ENCODE data around the gene PAK1. TPM values are rescaled to one million over a fixed set of nuclear protein-coding genes. Genes with fewer than 3 reads are reported as not detected.
A peak's percentile ranks its signal among the peaks of the same experiment; 100 is the strongest.

PAK1 gene
- total and polyA plus RNA-seq, 10 of the 15 experiments (the other 5 are each of a cell fraction or from before 2014, with no cell fraction given) = 43.8 to 321 (median 110) TPM

- H4K20me1 ChIP-seq (ENCODE audit: control insufficient read depth, insufficient read depth) = no peaks in the 10 kb centered on the region
- ChIA-PET CTCF (no interaction called here), SMC1A (ENCODE audit: uncharacterized antibody, unreplicated experiment) (no interaction called here), RAD21 (ENCODE audit: unreplicated experiment) (interaction anchor here (1.1 to 2.9 kb wide), 2 partner anchors 12 to 93 kb away, joined by 4 to 7 read pairs; no protein-coding TSS in a partner anchor), POLR2A (no interaction called here)
- ATAC-seq (no peak), FAIRE-seq (no peak), DNase-seq (ENCODE audit: low read depth, low spot score) (no peak)
- H3K4me1 ChIP-seq (ENCODE audit: control insufficient read depth, insufficient read depth, low read length) = peaks cover 15% of the 10 kb centered on the region
- no peak overlapping the region for H3K9ac ChIP-seq (ENCODE audit: control insufficient read depth, insufficient read depth, low read length)
- H3K4me2 ChIP-seq (ENCODE audit: control insufficient read depth, insufficient read depth) = no peak overlapping the region
- in situ Hi-C loops (cut with MboI) = no loop called here
- 100% methylated on average over 3 of the region's 3 CpGs for WGBS (ENCODE audit: insufficient coverage, insufficient replicate concordance, low lambda C conversion rate, missing lambda C conversion rate)
- no peaks in the 10 kb centered on the region for H3K9me3 ChIP-seq (replicated peaks; ENCODE audit: control insufficient read depth, insufficient read depth, low read length)
- H3K36me3 ChIP-seq (ENCODE audit: control insufficient read depth in 2 of 2, insufficient read depth in 2 of 2, low read length in 1 of 2) = peaks cover 6 to 26% of the 10 kb centered on the region in 2 experiments
- TF ChIP-seq ZNF217 (IDR thresholded peaks at IDR 0.05) (no peak), MYB (IDR thresholded peaks at IDR 0.05; ENCODE audit: borderline replicate concordance, low read depth, low read length) (no peak), BRCA1 (IDR thresholded peaks at IDR 0.05; ENCODE audit: low read depth, low read length) (no peak)
- no peak overlapping the region for H3K4me3 ChIP-seq
- H3K27ac ChIP-seq (ENCODE audit: control insufficient read depth, insufficient read depth) = no peak overlapping the region
- H3K27me3 ChIP-seq (replicated peaks in 1 of 2; ENCODE audit: control insufficient read depth in 2 of 2, insufficient read depth in 2 of 2, low read length in 1 of 2) = no peaks in the 10 kb centered on the region
- intact Hi-C loops (cut with micrococcal nuclease; ENCODE audit: unreplicated experiment) = loop anchor here (5.0 kb wide), 1 partner anchor 194 kb away; no protein-coding TSS in a partner anchor
- no peaks in the 10 kb centered on the region for H3K79me2 ChIP-seq (ENCODE audit: control insufficient read depth, insufficient read depth, low read length)
- H2AFZ ChIP-seq (ENCODE audit: control insufficient read depth, low read depth, low read length) = no peak overlapping the region
- BruUV-seq (replicated peaks) = no TSS peak
Measured at GRCh38 chr11:77353131-77353530, 120.8 kb downstream of the PAK1 start.

GRCh38 chr11:77351281-77351886, 122.5 kb downstream of the PAK1 start:
- TF ChIP-seq ZBED1 (IDR thresholded peaks at IDR 0.05; ENCODE audit: borderline replicate concordance) (no peak), ATF7 (IDR thresholded peaks at IDR 0.05; ENCODE audit: low read depth) (peak; percentile 45; the same call in 1 of the 2 replicates)
- H3K27me3 ChIP-seq (replicated peaks in 1 of 2; ENCODE audit: control insufficient read depth in 2 of 2, insufficient read depth in 2 of 2, low read length in 1 of 2) = no peaks in the 10 kb centered on the region
- no peak for ATAC-seq
- no peak overlapping the region for H2AFZ ChIP-seq (ENCODE audit: control insufficient read depth, low read depth, low read length)
- in situ Hi-C loops (cut with MboI) (no loop called here), intact Hi-C loops (cut with micrococcal nuclease; ENCODE audit: unreplicated experiment) (loop anchor here (5.0 kb wide), 1 partner anchor 196 kb away; no protein-coding TSS in a partner anchor)
- ChIA-PET POLR2A (no interaction called here), SMC1A (ENCODE audit: uncharacterized antibody, unreplicated experiment) (interaction anchor here (1.0 to 1.2 kb wide), 3 partner anchors 16 to 197 kb away, joined by 3 to 4 read pairs (median 3); no protein-coding TSS in a partner anchor), RAD21 (ENCODE audit: unreplicated experiment) (no interaction called here), CTCF (interaction anchor here (1.3 kb wide), 1 partner anchor 197 kb away, joined by 3 read pairs; no protein-coding TSS in a partner anchor)
- no peak for DNase-seq (ENCODE audit: low read depth, low spot score)
- no peak for FAIRE-seq
- no peak overlapping the region for H3K4me3 ChIP-seq
- no peak overlapping the region for H3K4me2 ChIP-seq (ENCODE audit: control insufficient read depth, insufficient read depth)
- H3K9me3 ChIP-seq (replicated peaks; ENCODE audit: control insufficient read depth, insufficient read depth, low read length) = no peaks in the 10 kb centered on the region
- no peak overlapping the region; the same call in 1 of the 2 replicates for H3K27ac ChIP-seq (ENCODE audit: control insufficient read depth, insufficient read depth)
- no peaks in the 10 kb centered on the region for H4K20me1 ChIP-seq (ENCODE audit: control insufficient read depth, insufficient read depth)
- H3K4me1 ChIP-seq (ENCODE audit: control insufficient read depth, insufficient read depth, low read length) = peaks cover 15% of the 10 kb centered on the region
- H3K79me2 ChIP-seq (ENCODE audit: control insufficient read depth, insufficient read depth, low read length) = no peaks in the 10 kb centered on the region
- no peak overlapping the region for H3K9ac ChIP-seq (ENCODE audit: control insufficient read depth, insufficient read depth, low read length)
- no TSS peak for BruUV-seq (replicated peaks)
- peaks cover 6 to 23% of the 10 kb centered on the region in 2 experiments for H3K36me3 ChIP-seq (ENCODE audit: control insufficient read depth in 2 of 2, insufficient read depth in 2 of 2, low read length in 1 of 2)

All from GM12878 (cell line).